GM23338 (cell line): ENCODE data around the gene OR1M1. TPM values are rescaled to one million over a fixed set of nuclear protein-coding genes. Genes with fewer than 3 reads are reported as not detected.

Experiments used
- ATAC-seq: fragments of 200-7000 bp; cut with Tn5 transposase; 3 replicates; pipeline ENCODE4 v1.9.1; 2020
- DNase-seq: peaks from one replicate; pipeline ENCODE4 v3.0.0-alpha.2; 2015; ENCODE audit warnings: low spot score
- H2AFZ ChIP-seq: fragments of 200-600 bp; sonication (generic); 2 replicates; pipeline ENCODE4 v1.8.0; 2016; ENCODE audit warnings: antibody characterized with exemption, mild to moderate bottlenecking, moderate library complexity
- H3F3A ChIP-seq: fragments of 200-600 bp; sonication (generic); replicated peaks from 2 replicates; pipeline ENCODE4 v1.8.0; 2017; ENCODE audit warnings: antibody characterized with exemption, mixed run types, low read depth
- H3K27ac ChIP-seq: fragments of 200-600 bp; sonication (generic); 2 replicates; pipeline ENCODE4 v1.6.1; 2016; ENCODE audit warnings: low read depth
- H3K27me3 ChIP-seq: fragments of 200-600 bp; sonication (generic); 2 replicates; pipeline ENCODE4 v1.8.0; 2016; ENCODE audit warnings: mild to moderate bottlenecking, mixed run types, moderate library complexity; ENCODE audit not compliant: insufficient read depth
- H3K36me3 ChIP-seq: fragments of 200-600 bp; sonication (generic); 2 replicates; pipeline ENCODE4 v1.8.0; 2016; ENCODE audit warnings: mild to moderate bottlenecking; ENCODE audit not compliant: insufficient read depth
- H3K4me1 ChIP-seq: fragments of 200-600 bp; sonication (generic); 2 replicates; pipeline ENCODE4 v1.8.0; 2016; ENCODE audit warnings: mild to moderate bottlenecking, moderate library complexity; ENCODE audit not compliant: insufficient read depth
- H3K4me2 ChIP-seq: fragments of 200-600 bp; sonication (generic); 2 replicates; pipeline ENCODE4 v1.7.1; 2017; ENCODE audit warnings: mixed run types
- H3K4me3 ChIP-seq: fragments of 200-600 bp; sonication (generic); 2 replicates; pipeline ENCODE4 v1.6.1; 2016; ENCODE audit warnings: mixed run types
- H3K79me2 ChIP-seq: fragments of 200-600 bp; sonication (generic); replicated peaks from 2 replicates; pipeline ENCODE4 v1.8.0; 2017; ENCODE audit warnings: mild to moderate bottlenecking; ENCODE audit not compliant: insufficient read depth
- H3K9me2 ChIP-seq: fragments of 200-600 bp; sonication (generic); 2 replicates; pipeline ENCODE4 v1.8.0; 2017; ENCODE audit not compliant: insufficient read depth
- H4K20me1 ChIP-seq: fragments of 200-600 bp; sonication (generic); replicated peaks from 2 replicates; pipeline ENCODE4 v1.8.0; 2017; ENCODE audit warnings: mild to moderate bottlenecking; ENCODE audit not compliant: insufficient read depth
- H3K27ac Mint-ChIP-seq: 2 replicates; pipeline ENCODE4 v1.8.0; 2020; ENCODE audit warnings: inconsistent platforms, mild to moderate bottlenecking, moderate library complexity, mixed read lengths
- H3K27me3 Mint-ChIP-seq: 3 replicates; pipeline ENCODE4 v1.8.0; 2022; ENCODE audit warnings: low read depth, mild to moderate bottlenecking, moderate library complexity, mixed read lengths, inconsistent platforms; ENCODE audit not compliant: insufficient read depth, poor library complexity
- H3K36me3 Mint-ChIP-seq: 3 replicates; pipeline ENCODE4 v1.8.0; 2021; ENCODE audit warnings: low read depth, mild to moderate bottlenecking, inconsistent platforms, moderate library complexity, mixed read lengths
- H3K4me1 Mint-ChIP-seq: 3 replicates; pipeline ENCODE4 v1.8.0; 2020; ENCODE audit warnings: mild to moderate bottlenecking, inconsistent platforms, mixed read lengths
- H3K4me3 Mint-ChIP-seq: 3 replicates; pipeline ENCODE4 v1.8.0; 2021; ENCODE audit warnings: moderate library complexity, mild to moderate bottlenecking, inconsistent platforms, mixed read lengths
- H3K9me3 Mint-ChIP-seq: 3 replicates; pipeline ENCODE4 v1.8.0; 2020; ENCODE audit warnings: moderate library complexity, mild to moderate bottlenecking, inconsistent platforms, mixed read lengths
- CREB1 ChIP-seq: fragments of 250-450 bp; sonication (Bioruptor Pico); IDR thresholded peaks from 2 replicates; pipeline ENCODE4 v1.5.0; 2020; ENCODE audit warnings: low read depth, mild to moderate bottlenecking, moderate library complexity
- ETS1 ChIP-seq: IDR thresholded peaks from 2 replicates; pipeline ENCODE4 v1.6.1; 2016; ENCODE audit warnings: antibody characterized with exemption
- EZH2 ChIP-seq: fragments of 200-600 bp; sonication (generic); IDR thresholded peaks from one replicate; pipeline ENCODE4 v1.8.0; 2017; ENCODE audit warnings: antibody characterized with exemption, mild to moderate bottlenecking, low read depth; ENCODE audit not compliant: unreplicated experiment
- EZH2phosphoT487 ChIP-seq: fragments of 200-600 bp; sonication (generic); IDR thresholded peaks from one replicate; pipeline ENCODE4 v1.8.1; 2018; ENCODE audit warnings: antibody characterized with exemption; ENCODE audit not compliant: unreplicated experiment
- JUNB ChIP-seq: IDR thresholded peaks from one replicate; pipeline ENCODE4 v1.6.1; 2016; ENCODE audit warnings: antibody characterized with exemption; ENCODE audit not compliant: unreplicated experiment
- NANOG ChIP-seq: IDR thresholded peaks from 2 replicates; pipeline ENCODE4 v1.6.1; 2016; ENCODE audit warnings: antibody characterized with exemption, borderline replicate concordance
- POLR2AphosphoS5 ChIP-seq: IDR thresholded peaks from 2 replicates; pipeline ENCODE4 v1.6.1; 2016; ENCODE audit warnings: antibody characterized with exemption, low read depth
- STAT1 ChIP-seq: IDR thresholded peaks from one replicate; pipeline ENCODE4 v1.6.1; 2016; ENCODE audit warnings: antibody characterized with exemption; ENCODE audit not compliant: unreplicated experiment
- ZNF114 ChIP-seq: fragments of 250-450 bp; sonication (Bioruptor Pico); IDR thresholded peaks from 2 replicates; pipeline ENCODE4 v1.5.0; 2020; ENCODE audit warnings: mild to moderate bottlenecking, moderate library complexity
- ZNF331 ChIP-seq: fragments of 250-450 bp; sonication (Bioruptor Pico); IDR thresholded peaks from 2 replicates; pipeline ENCODE4 v1.5.0; 2020; ENCODE audit warnings: low read depth, mild to moderate bottlenecking, moderate library complexity
- ZNF462 ChIP-seq: fragments of 250-450 bp; sonication (Bioruptor Pico); IDR thresholded peaks from 2 replicates; pipeline ENCODE4 v1.5.0; 2020; ENCODE audit warnings: mild to moderate bottlenecking, moderate library complexity
- polyA plus RNA-seq: library from polyadenylated mRNA; unstranded; fragments of >200 nt; fragmentation: Nextera tagmentation; extraction: Ambion mirVana; gene quantifications from 2 replicates; pipeline ENCODE4 v1.2.1, GENCODE V29; 2016
- total RNA-seq: library from RNA; depleted of rRNA; stranded (reverse); fragments of >200 nt; shearing (Covaris generic); gene quantifications from 2 replicates; pipeline ENCODE4 v1.2.3, GENCODE V29; 2014
- TF ChIP-seq, protein P1 (sequence below), 2 experiments: fragments of 200-600 bp in 1 of 2; sonication (generic) in 1 of 2; conservative IDR thresholded peaks; 2 replicates each; pipeline versions ENCODE4 v1.5.1 to v1.6.1; 2016 to 2017; ENCODE audit warnings: antibody characterized with exemption in 2 of 2, low read depth in 2 of 2, mild to moderate bottlenecking in 2 of 2, moderate library complexity in 1 of 2
- TF ChIP-seq, protein P2 (sequence below): IDR thresholded peaks from one replicate; pipeline ENCODE4 v1.6.1; 2018; ENCODE audit warnings: antibody characterized with exemption; ENCODE audit not compliant: unreplicated experiment

The OR1M1 gene
- total and polyA plus RNA-seq, 2 experiments from 2014 or later, result not detected

DNA sequence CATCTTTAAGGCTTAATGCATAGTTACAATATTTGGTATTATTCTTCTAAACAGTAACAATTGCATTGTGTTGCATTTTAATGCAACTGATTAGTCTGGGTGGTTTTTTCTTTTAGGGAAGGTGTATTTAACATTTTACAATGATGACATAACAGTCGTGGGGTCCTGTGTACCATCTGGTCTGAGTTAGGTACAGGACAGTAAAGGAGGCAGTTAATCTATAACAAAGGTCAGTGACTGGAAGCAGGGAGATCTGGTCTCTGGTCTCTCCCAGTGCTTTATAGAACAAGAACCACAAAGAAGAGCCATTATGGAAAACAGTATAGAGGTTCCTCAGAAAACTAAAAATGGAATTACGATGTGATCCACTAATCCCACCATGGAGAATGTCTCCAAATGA, 23.1 kb downstream of the OR1M1 start:
- Mint-ChIP-seq H3K27ac (no peak overlapping the region), H3K27me3 (peaks cover 7% of the 10 kb centered on the region), H3K4me3 (no peak overlapping the region), H3K9me3 (peaks cover 97% of the 10 kb centered on the region), H3K36me3 (peaks cover 28% of the 10 kb centered on the region), H3K4me1 (no peaks in the 10 kb centered on the region)
- no peaks in the 10 kb centered on the region for H4K20me1 ChIP-seq
- no peaks in the 10 kb centered on the region for H3K79me2 ChIP-seq
- TF ChIP-seq, protein P1, sequence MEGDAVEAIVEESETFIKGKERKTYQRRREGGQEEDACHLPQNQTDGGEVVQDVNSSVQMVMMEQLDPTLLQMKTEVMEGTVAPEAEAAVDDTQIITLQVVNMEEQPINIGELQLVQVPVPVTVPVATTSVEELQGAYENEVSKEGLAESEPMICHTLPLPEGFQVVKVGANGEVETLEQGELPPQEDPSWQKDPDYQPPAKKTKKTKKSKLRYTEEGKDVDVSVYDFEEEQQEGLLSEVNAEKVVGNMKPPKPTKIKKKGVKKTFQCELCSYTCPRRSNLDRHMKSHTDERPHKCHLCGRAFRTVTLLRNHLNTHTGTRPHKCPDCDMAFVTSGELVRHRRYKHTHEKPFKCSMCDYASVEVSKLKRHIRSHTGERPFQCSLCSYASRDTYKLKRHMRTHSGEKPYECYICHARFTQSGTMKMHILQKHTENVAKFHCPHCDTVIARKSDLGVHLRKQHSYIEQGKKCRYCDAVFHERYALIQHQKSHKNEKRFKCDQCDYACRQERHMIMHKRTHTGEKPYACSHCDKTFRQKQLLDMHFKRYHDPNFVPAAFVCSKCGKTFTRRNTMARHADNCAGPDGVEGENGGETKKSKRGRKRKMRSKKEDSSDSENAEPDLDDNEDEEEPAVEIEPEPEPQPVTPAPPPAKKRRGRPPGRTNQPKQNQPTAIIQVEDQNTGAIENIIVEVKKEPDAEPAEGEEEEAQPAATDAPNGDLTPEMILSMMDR (conservative IDR thresholded peaks at IDR 0.05; ENCODE audit: low read depth in 2 of 2), result no peak
- TF ChIP-seq ZNF114 (no peak), CREB1 (CRISPR knock-in tag) (no peak), EZH2phosphoT487 (no peak), STAT1 (no peak), POLR2AphosphoS5 (no peak), ZNF331 (no peak), NANOG (no peak), ZNF462 (CRISPR knock-in tag) (no peak), EZH2 (no peak), JUNB (no peak), ETS1 (no peak)
- TF ChIP-seq, protein P2, sequence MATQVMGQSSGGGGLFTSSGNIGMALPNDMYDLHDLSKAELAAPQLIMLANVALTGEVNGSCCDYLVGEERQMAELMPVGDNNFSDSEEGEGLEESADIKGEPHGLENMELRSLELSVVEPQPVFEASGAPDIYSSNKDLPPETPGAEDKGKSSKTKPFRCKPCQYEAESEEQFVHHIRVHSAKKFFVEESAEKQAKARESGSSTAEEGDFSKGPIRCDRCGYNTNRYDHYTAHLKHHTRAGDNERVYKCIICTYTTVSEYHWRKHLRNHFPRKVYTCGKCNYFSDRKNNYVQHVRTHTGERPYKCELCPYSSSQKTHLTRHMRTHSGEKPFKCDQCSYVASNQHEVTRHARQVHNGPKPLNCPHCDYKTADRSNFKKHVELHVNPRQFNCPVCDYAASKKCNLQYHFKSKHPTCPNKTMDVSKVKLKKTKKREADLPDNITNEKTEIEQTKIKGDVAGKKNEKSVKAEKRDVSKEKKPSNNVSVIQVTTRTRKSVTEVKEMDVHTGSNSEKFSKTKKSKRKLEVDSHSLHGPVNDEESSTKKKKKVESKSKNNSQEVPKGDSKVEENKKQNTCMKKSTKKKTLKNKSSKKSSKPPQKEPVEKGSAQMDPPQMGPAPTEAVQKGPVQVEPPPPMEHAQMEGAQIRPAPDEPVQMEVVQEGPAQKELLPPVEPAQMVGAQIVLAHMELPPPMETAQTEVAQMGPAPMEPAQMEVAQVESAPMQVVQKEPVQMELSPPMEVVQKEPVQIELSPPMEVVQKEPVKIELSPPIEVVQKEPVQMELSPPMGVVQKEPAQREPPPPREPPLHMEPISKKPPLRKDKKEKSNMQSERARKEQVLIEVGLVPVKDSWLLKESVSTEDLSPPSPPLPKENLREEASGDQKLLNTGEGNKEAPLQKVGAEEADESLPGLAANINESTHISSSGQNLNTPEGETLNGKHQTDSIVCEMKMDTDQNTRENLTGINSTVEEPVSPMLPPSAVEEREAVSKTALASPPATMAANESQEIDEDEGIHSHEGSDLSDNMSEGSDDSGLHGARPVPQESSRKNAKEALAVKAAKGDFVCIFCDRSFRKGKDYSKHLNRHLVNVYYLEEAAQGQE, result no peak
- no peaks in the 10 kb centered on the region for H3K36me3 ChIP-seq
- no peak overlapping the region for H3K4me3 ChIP-seq
- H2AFZ ChIP-seq, result no peak overlapping the region
- H3K27me3 ChIP-seq, result no peaks in the 10 kb centered on the region
- no peak overlapping the region for H3K27ac ChIP-seq
- DNase-seq (no peak), ATAC-seq (no peak)
- H3F3A ChIP-seq, result no peaks in the 10 kb centered on the region
- no peaks in the 10 kb centered on the region for H3K4me1 ChIP-seq
- no peaks in the 10 kb centered on the region for H3K9me2 ChIP-seq
- no peak overlapping the region for H3K4me2 ChIP-seq
